Progenitor cell of endocrine pancreas (in vitro differentiated cells): ENCODE measurements around the gene NEURL1B. TPM values are rescaled to one million over a fixed set of nuclear protein-coding genes. Genes with fewer than 3 reads are reported as not detected.

ENCODE experiments used
- DNase-seq: peaks from one replicate; pipeline ENCODE4 v3.0.0; 2021; ENCODE audit warnings: low spot score; ENCODE audit not compliant: unreplicated experiment
- H3K27ac Mint-ChIP-seq: 2 replicates; pipeline ENCODE4 v1.8.0; 2021; ENCODE audit warnings: mild to moderate bottlenecking, moderate library complexity, mixed read lengths
- H3K27me3 Mint-ChIP-seq: 2 replicates; pipeline ENCODE4 v1.8.0; 2021; ENCODE audit warnings: mixed read lengths
- H3K36me3 Mint-ChIP-seq: 2 replicates; pipeline ENCODE4 v1.8.0; 2022; ENCODE audit warnings: mixed read lengths; ENCODE audit not compliant: insufficient read depth
- H3K4me1 Mint-ChIP-seq: 2 replicates; pipeline ENCODE4 v1.8.0; 2021; ENCODE audit warnings: low read depth, mixed read lengths
- H3K4me3 Mint-ChIP-seq: 2 replicates; pipeline ENCODE4 v1.8.0; 2021; ENCODE audit warnings: low read depth, mild to moderate bottlenecking, moderate library complexity, mixed read lengths
- H3K9me3 Mint-ChIP-seq: 2 replicates; pipeline ENCODE4 v1.8.0; 2021; ENCODE audit warnings: low read depth, mixed read lengths
- total RNA-seq: library from RNA; stranded (reverse); gene quantifications from 2 replicates; pipeline ENCODE4 v1.2.1, GENCODE V29; 2021
- TF ChIP-seq, protein P1 (sequence below): fragments of 200-600 bp; sonication (generic); IDR thresholded peaks from one replicate; pipeline ENCODE4 v1.5.0; 2021; ENCODE audit warnings: antibody characterized with exemption, mild to moderate bottlenecking; ENCODE audit not compliant: unreplicated experiment

Gene NEURL1B
- total RNA-seq, 1 donor from 2014 or later, result 4.0 TPM

- no peaks in the 10 kb centered on the region for H3K4me1 Mint-ChIP-seq
- DNase-seq, result peak; percentile 59
- H3K36me3 Mint-ChIP-seq, result no peaks in the 10 kb centered on the region
- H3K27me3 Mint-ChIP-seq, result peaks cover 13% of the 10 kb centered on the region
- no peak overlapping the region for H3K4me3 Mint-ChIP-seq
- H3K9me3 Mint-ChIP-seq, result no peaks in the 10 kb centered on the region
- TF ChIP-seq, protein P1, sequence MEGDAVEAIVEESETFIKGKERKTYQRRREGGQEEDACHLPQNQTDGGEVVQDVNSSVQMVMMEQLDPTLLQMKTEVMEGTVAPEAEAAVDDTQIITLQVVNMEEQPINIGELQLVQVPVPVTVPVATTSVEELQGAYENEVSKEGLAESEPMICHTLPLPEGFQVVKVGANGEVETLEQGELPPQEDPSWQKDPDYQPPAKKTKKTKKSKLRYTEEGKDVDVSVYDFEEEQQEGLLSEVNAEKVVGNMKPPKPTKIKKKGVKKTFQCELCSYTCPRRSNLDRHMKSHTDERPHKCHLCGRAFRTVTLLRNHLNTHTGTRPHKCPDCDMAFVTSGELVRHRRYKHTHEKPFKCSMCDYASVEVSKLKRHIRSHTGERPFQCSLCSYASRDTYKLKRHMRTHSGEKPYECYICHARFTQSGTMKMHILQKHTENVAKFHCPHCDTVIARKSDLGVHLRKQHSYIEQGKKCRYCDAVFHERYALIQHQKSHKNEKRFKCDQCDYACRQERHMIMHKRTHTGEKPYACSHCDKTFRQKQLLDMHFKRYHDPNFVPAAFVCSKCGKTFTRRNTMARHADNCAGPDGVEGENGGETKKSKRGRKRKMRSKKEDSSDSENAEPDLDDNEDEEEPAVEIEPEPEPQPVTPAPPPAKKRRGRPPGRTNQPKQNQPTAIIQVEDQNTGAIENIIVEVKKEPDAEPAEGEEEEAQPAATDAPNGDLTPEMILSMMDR, result peak; percentile 79
- no peak overlapping the region for H3K27ac Mint-ChIP-seq
Observed at GRCh38 chr5:172714491-172715420, 73.7 kb downstream of the NEURL1B start.

- Mint-ChIP-seq H3K4me1 (no peaks in the 10 kb centered on the region), H3K36me3 (no peaks in the 10 kb centered on the region), H3K27ac (no peak overlapping the region), H3K4me3 (no peak overlapping the region), H3K9me3 (no peaks in the 10 kb centered on the region), H3K27me3 (peaks cover 18% of the 10 kb centered on the region)
- no peak for DNase-seq
- TF ChIP-seq, protein P1, result no peak
Observed at GRCh38 chr5:172715421-172715780, 74.3 kb downstream of the NEURL1B start.

- no peak for DNase-seq
- Mint-ChIP-seq H3K4me3 (no peak overlapping the region), H3K4me1 (no peaks in the 10 kb centered on the region), H3K36me3 (no peaks in the 10 kb centered on the region), H3K27me3 (peaks cover 17% of the 10 kb centered on the region), H3K27ac (no peak overlapping the region), H3K9me3 (no peaks in the 10 kb centered on the region)
- TF ChIP-seq, protein P1, result no peak
Observed at GRCh38 chr5:172715931-172716682, 75.0 kb downstream of the NEURL1B start.

DNA sequence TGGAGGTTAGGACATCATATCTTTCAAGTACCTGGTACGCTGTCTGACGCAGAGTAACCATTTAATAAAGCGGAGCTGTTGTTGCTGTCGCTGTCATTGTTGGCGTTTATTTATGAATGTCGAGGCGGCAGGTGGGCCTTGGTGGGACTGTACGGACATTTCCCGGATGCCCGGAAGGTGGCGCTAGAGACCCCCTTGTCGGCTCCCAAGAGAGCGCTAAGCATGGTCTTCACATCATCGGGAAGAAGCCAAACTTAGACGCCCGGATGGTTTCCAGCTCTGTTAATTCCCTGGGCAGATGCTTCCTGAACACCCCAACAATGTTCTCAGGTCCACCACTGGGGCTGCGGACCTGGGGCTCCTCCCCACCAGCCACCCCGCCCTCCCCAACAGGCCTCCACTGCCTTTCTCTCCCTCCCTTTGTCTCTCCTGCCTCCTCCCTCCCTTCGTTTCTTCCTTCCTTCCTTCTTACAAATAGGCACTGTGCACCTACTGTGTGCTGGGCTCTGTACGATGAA lies 75.8 kb downstream of the NEURL1B start:
- Mint-ChIP-seq H3K27me3 (peaks cover 17% of the 10 kb centered on the region), H3K4me1 (no peaks in the 10 kb centered on the region), H3K36me3 (no peaks in the 10 kb centered on the region), H3K4me3 (no peak overlapping the region), H3K9me3 (no peaks in the 10 kb centered on the region), H3K27ac (no peak overlapping the region)
- TF ChIP-seq, protein P1, result peak; percentile 86
- DNase-seq, result peak; percentile 81

GRCh38 chr5:172717481-172718195 lies 76.6 kb downstream of the NEURL1B start:
- DNase-seq, result no peak
- no peaks in the 10 kb centered on the region for H3K9me3 Mint-ChIP-seq
- H3K4me3 Mint-ChIP-seq, result no peak overlapping the region
- no peaks in the 10 kb centered on the region for H3K4me1 Mint-ChIP-seq
- no peaks in the 10 kb centered on the region for H3K36me3 Mint-ChIP-seq
- peaks cover 24% of the 10 kb centered on the region for H3K27me3 Mint-ChIP-seq
- TF ChIP-seq, protein P1, result no peak
- no peak overlapping the region for H3K27ac Mint-ChIP-seq
